HCT116 (cell line): ENCODE data around the gene USP15. TPM values are rescaled to one million over a fixed set of nuclear protein-coding genes. Genes with fewer than 3 reads are reported as not detected.

ENCODE experiments used
- ATAC-seq: fragments of 200-7000 bp; cut with Tn5 transposase; 2 replicates; pipeline ENCODE4 v1.9.1; 2020; ENCODE audit warnings: mild to moderate bottlenecking, moderate library complexity
- BruUV-seq: library from RNA; stranded (reverse); fragments of 400-500 nt; replicated peaks from 2 replicates; lab custom pipeline; 2021; lab: Mats Ljungman, UMichigan
- CTCF ChIA-PET: fragments of 300-600 bp; sonication (Branson Sonifier 250); formaldehyde crosslinking; loops from one replicate; lab custom pipeline; 2021; ENCODE audit warnings: antibody characterized with exemption; lab: Charles Lee
- POLR2A ChIA-PET: fragments of 300-600, 350-600 bp; sonication (Branson Sonifier 250); formaldehyde crosslinking; loops from one replicate; lab custom pipeline; 2021; ENCODE audit warnings: antibody characterized with exemption; lab: Charles Lee
- RAD21 ChIA-PET, 2 experiments: fragments of 300-600 bp; sonication (Branson Sonifier 250); formaldehyde crosslinking; loops; one replicate each; lab custom pipeline; 2023; ENCODE audit warnings: low total read pairs in 2 of 2; ENCODE audit not compliant: uncharacterized antibody in 2 of 2, unreplicated experiment in 2 of 2, low non-redundant PET in 1 of 2; lab: Charles Lee
- DNase-seq: peaks from one replicate; pipeline ENCODE4 v3.0.0-alpha.2; 2010; ENCODE audit warnings: low read depth, low spot score
- H2AFZ ChIP-seq: fragments of 200-600 bp; shearing (Covaris generic), sonication (generic); 2 replicates; pipeline ENCODE4 v1.6.1; 2017; ENCODE audit warnings: low read depth, mixed run types, mixed read lengths, antibody characterized with exemption, low read length; ENCODE audit not compliant: poor library complexity, severe bottlenecking
- H3K27ac ChIP-seq: 2 replicates; pipeline ENCODE4 v1.5.1; 2012; ENCODE audit warnings: low read depth, low read length
- H3K27me3 ChIP-seq: fragments of 200-600 bp; sonication (generic); 2 replicates; pipeline ENCODE4 v1.6.1; 2016; ENCODE audit warnings: mixed run types, low read length, mixed read lengths; ENCODE audit not compliant: insufficient read depth
- H3K36me3 ChIP-seq, 2 experiments: fragments of 200-500 bp in 1 of 2; fragments of 200-600 bp in 1 of 2; sonication (Bioruptor generic) in 1 of 2; sonication (generic) in 1 of 2; 2 replicates each; pipeline versions ENCODE4 v1.5.1 to v1.6.1; 2014 to 2016; ENCODE audit warnings: low read length in 2 of 2, inconsistent platforms in 1 of 2, mixed read lengths in 1 of 2, mixed run types in 1 of 2; ENCODE audit not compliant: insufficient read depth in 2 of 2, control insufficient read depth in 1 of 2
- H3K4me1 ChIP-seq, 2 experiments: fragments of 200-600 bp in 1 of 2; sonication (generic) in 1 of 2; 2 replicates each; pipeline versions ENCODE4 v1.5.1 to v1.6.1; 2012 to 2017; ENCODE audit warnings: low read length in 2 of 2, inconsistent platforms in 1 of 2, mild to moderate bottlenecking in 1 of 2, mixed read lengths in 1 of 2, mixed run types in 1 of 2, moderate library complexity in 1 of 2; ENCODE audit not compliant: insufficient read depth in 2 of 2, control insufficient read depth in 1 of 2
- H3K4me2 ChIP-seq: fragments of 200-600 bp; sonication (generic); 2 replicates; pipeline ENCODE4 v1.6.1; 2017; ENCODE audit warnings: mixed run types, low read length, mixed read lengths
- H3K4me3 ChIP-seq, 2 experiments: fragments of 200-600 bp in 1 of 2; sonication (generic) in 1 of 2; replicated peaks in 1 of 2; 2 replicates each; pipeline ENCODE4 v1.5.1; 2011 to 2016; ENCODE audit warnings: low read length in 2 of 2, control low read depth in 1 of 2, low read depth in 1 of 2, mild to moderate bottlenecking in 1 of 2, mixed read lengths in 1 of 2, mixed run types in 1 of 2
- H3K79me2 ChIP-seq: fragments of 200-600 bp; sonication (generic); 2 replicates; pipeline ENCODE4 v1.6.1; 2017; ENCODE audit warnings: mild to moderate bottlenecking, mixed run types, low read length, moderate library complexity, mixed read lengths; ENCODE audit not compliant: insufficient read depth
- H3K9ac ChIP-seq: fragments of 200-600 bp; sonication (generic); 2 replicates; pipeline ENCODE4 v1.6.1; 2016; ENCODE audit warnings: low read length, mixed read lengths
- H3K9me2 ChIP-seq: fragments of 200-600 bp; sonication (generic), shearing (Covaris generic); 2 replicates; pipeline ENCODE4 v1.6.1; 2017; ENCODE audit warnings: mixed run types, mild to moderate bottlenecking, moderate library complexity; ENCODE audit not compliant: insufficient read depth
- H3K9me3 ChIP-seq, 2 experiments: fragments of 200-500 bp in 1 of 2; fragments of 200-600 bp in 1 of 2; sonication (Bioruptor generic) in 1 of 2; sonication (generic) in 1 of 2; 2 replicates each; pipeline ENCODE4 v1.6.1; 2014 to 2017; ENCODE audit warnings: low read length in 2 of 2, mixed read lengths in 2 of 2, inconsistent platforms in 1 of 2, low read depth in 1 of 2, mild to moderate bottlenecking in 1 of 2, mixed run types in 1 of 2, moderate library complexity in 1 of 2; ENCODE audit not compliant: control insufficient read depth in 1 of 2, insufficient read depth in 1 of 2
- H4K20me1 ChIP-seq: fragments of 200-600 bp; sonication (generic), shearing (Covaris generic); 2 replicates; pipeline ENCODE4 v1.6.1; 2017; ENCODE audit warnings: mixed run types, mild to moderate bottlenecking, moderate library complexity; ENCODE audit not compliant: insufficient read depth
- ATF3 ChIP-seq: IDR thresholded peaks from 2 replicates; pipeline ENCODE4 v1.6.1; 2012
- CBX3 ChIP-seq: IDR thresholded peaks from 2 replicates; pipeline ENCODE4 v1.6.1; 2012; ENCODE audit warnings: low read depth
- CEBPB ChIP-seq: IDR thresholded peaks from 2 replicates; pipeline ENCODE4 v1.6.1; 2012; ENCODE audit warnings: low read depth
- CTCF ChIP-seq, 3 experiments: fragments of 200-600 bp in 1 of 3; sonication (generic) in 1 of 3; IDR thresholded peaks in 2 of 3; conservative IDR thresholded peaks in 1 of 3; 2 replicates each; pipeline ENCODE4 v1.5.1; 2012 to 2017; ENCODE audit warnings: low read depth in 2 of 3, low read length in 2 of 3, antibody characterized with exemption in 1 of 3, borderline replicate concordance in 1 of 3, control low read depth in 1 of 3, mild to moderate bottlenecking in 1 of 3, mixed read lengths in 1 of 3, mixed run types in 1 of 3, moderate library complexity in 1 of 3; ENCODE audit not compliant: insufficient read depth in 1 of 3
- EGR1 ChIP-seq: IDR thresholded peaks from 2 replicates; pipeline ENCODE4 v1.6.1; 2012; ENCODE audit warnings: low read depth
- ELF1 ChIP-seq: IDR thresholded peaks from 2 replicates; pipeline ENCODE4 v1.6.1; 2012; ENCODE audit warnings: low read depth, borderline replicate concordance
- EZH2 ChIP-seq: fragments of 200-600 bp; sonication (generic); IDR thresholded peaks from 2 replicates; pipeline ENCODE4 v1.6.1; 2017; ENCODE audit warnings: antibody characterized with exemption, mixed run types
- FOSL1 ChIP-seq: IDR thresholded peaks from 2 replicates; pipeline ENCODE4 v1.6.1; 2012; ENCODE audit warnings: low read depth
- JUND ChIP-seq: IDR thresholded peaks from 2 replicates; pipeline ENCODE4 v1.6.1; 2012
- MAX ChIP-seq: IDR thresholded peaks from 2 replicates; pipeline ENCODE4 v1.6.1; 2012
- POLR2AphosphoS5 ChIP-seq: IDR thresholded peaks from 2 replicates; pipeline ENCODE4 v1.6.1; 2011; ENCODE audit warnings: mild to moderate bottlenecking, low read depth, low read length, moderate library complexity
- REST ChIP-seq: IDR thresholded peaks from 2 replicates; pipeline ENCODE4 v1.6.1; 2012; ENCODE audit warnings: low read depth
- SIN3A ChIP-seq: IDR thresholded peaks from 2 replicates; pipeline ENCODE4 v1.6.1; 2012; ENCODE audit warnings: low read depth
- SRF ChIP-seq: IDR thresholded peaks from 2 replicates; pipeline ENCODE4 v1.6.1; 2012; ENCODE audit warnings: low read depth
- TCF7L2 ChIP-seq: IDR thresholded peaks from 2 replicates; pipeline ENCODE4 v1.7.0; 2011; ENCODE audit warnings: borderline replicate concordance, inconsistent platforms; ENCODE audit not compliant: insufficient read depth, insufficient read length; ENCODE audit errors: extremely low read depth
- YY1 ChIP-seq: IDR thresholded peaks from 2 replicates; pipeline ENCODE4 v1.6.1; 2011; ENCODE audit warnings: low read length, low read depth, moderate library complexity, mild to moderate bottlenecking; ENCODE audit not compliant: insufficient replicate concordance; ENCODE audit errors: extremely low read depth
- ZBTB33 ChIP-seq: IDR thresholded peaks from 2 replicates; pipeline ENCODE4 v1.6.1; 2011; ENCODE audit warnings: mild to moderate bottlenecking, low read length, moderate library complexity; ENCODE audit not compliant: insufficient replicate concordance; ENCODE audit errors: extremely low read depth
- ZFX ChIP-seq: fragments of 450-650 bp; IDR thresholded peaks from 2 replicates; pipeline ENCODE4 v1.6.1; 2017
- ZNF274 ChIP-seq: fragments of 200-500 bp; sonication (Bioruptor generic); IDR thresholded peaks from 2 replicates; pipeline ENCODE4 v1.6.1; 2014; ENCODE audit warnings: mild to moderate bottlenecking, low read depth, low read length, inconsistent platforms
- intact Hi-C: fragments of 100-400 bp; cut with micrococcal nuclease; formaldehyde crosslinking; loops from 2 replicates; pipeline ENCODE4 v1.10.0; 2022
- total RNA-seq: library from RNA; stranded (reverse); gene quantifications from one replicate; pipeline ENCODE4 v1.2.1, GENCODE V29; 2021; ENCODE audit not compliant: unreplicated experiment

USP15 gene
- total RNA-seq, 1 experiment from 2014 or later: 49.5 TPM

GRCh38 chr12:62335796-62336195, 75.6 kb downstream of the USP15 start:
- H3K27ac ChIP-seq: no peak overlapping the region
- H3K79me2 ChIP-seq: peaks cover 22% of the 10 kb centered on the region; the same call in 1 of the 2 replicates
- CTCF ChIA-PET: no interaction called here
- no peak overlapping the region for H2AFZ ChIP-seq
- no peaks in the 10 kb centered on the region for H3K36me3 ChIP-seq
- RAD21 ChIA-PET: no interaction called here
- 0 out of 2 replicates have a peak, but pooled peaks cover 8% of the 10 kb centered on the region for H4K20me1 ChIP-seq
- ATAC-seq: no peak
- no peak for DNase-seq
- BruUV-seq: no TSS peak
- no peak overlapping the region for H3K4me2 ChIP-seq
- POLR2A ChIA-PET: no interaction called here
- H3K27me3 ChIP-seq: no peaks in the 10 kb centered on the region
- no peaks in the 10 kb centered on the region for H3K9me2 ChIP-seq
- intact Hi-C loops: no loop called here
- H3K9ac ChIP-seq: no peak overlapping the region
- no peak for TF ChIP-seq POLR2AphosphoS5
- TF ChIP-seq ELF1: no peak
- TF ChIP-seq REST: no peak
- no peak for TF ChIP-seq FOSL1
- no peak for TF ChIP-seq ATF3
- TF ChIP-seq CBX3: no peak
- TF ChIP-seq ZBTB33: no peak
- TF ChIP-seq TCF7L2: no peak
- TF ChIP-seq ZNF274: no peak
- no peak for TF ChIP-seq CEBPB
- no peak for TF ChIP-seq MAX
- no peak for TF ChIP-seq EZH2
- TF ChIP-seq YY1: no peak
- TF ChIP-seq JUND: no peak
- no peak for TF ChIP-seq CTCF (IDR thresholded peaks at IDR 0.05 in 2 of 3, conservative IDR thresholded peaks at IDR 0.05 in 1 of 3; ENCODE audit: borderline replicate concordance in 1 of 3, insufficient read depth in 1 of 3, low read depth in 2 of 3, low read length in 2 of 3)
- no peak for TF ChIP-seq SIN3A
- TF ChIP-seq SRF: no peak
- TF ChIP-seq EGR1: no peak
- no peak for TF ChIP-seq ZFX
- no peak overlapping the region for H3K4me3 ChIP-seq
- H3K4me1 ChIP-seq: no peaks in the 10 kb centered on the region
- H3K9me3 ChIP-seq: no peaks in the 10 kb centered on the region
